ENCODE measurements around the gene LTBP3.

Gene LTBP3

DNA sequence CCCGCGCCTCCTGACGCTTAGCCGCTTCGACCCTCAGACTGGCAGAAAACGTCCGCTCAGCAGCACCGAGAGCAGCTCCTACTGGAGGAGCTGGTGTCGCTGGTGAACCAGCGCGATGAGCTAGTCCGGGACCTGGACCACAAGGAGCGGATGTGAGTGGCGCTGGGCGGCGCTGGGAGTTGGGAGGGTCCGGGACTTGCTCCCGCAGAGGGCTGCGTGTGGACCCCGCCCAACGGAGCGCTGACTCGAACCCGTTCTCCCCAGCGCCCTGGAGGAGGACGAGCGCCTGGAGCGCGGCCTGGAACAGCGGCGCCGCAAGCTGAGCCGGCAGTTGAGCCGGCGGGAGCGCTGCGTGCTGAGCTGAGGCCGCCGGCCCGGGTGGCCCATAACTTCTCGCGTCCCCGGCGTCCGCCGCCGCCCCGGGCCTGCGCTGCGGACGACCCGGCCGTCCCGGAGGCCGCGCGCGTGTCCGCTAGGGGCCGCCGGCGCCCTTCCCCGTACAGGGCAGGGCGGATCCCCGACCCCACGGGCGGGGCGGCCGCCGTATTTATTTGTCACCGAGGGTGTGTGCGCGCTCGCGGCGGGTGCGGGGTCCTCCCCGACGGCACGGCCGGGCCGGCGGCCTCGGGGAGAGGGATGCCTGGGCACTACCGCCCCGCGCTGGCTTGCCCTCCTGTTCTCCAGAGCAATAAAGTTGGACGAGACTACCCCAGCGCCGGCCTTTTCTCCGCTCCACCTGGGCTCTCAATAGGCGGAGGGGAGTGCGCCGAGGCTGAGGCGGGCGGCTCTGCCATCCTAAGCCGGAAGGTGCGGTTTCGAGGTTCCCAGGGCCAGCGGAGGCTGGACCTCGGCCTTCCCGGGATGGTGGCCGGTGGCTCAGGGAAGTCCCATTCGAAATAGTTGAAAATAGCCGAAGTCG lies 34.0 kb upstream of the LTBP3 start (continued):
- TF ChIP-seq, protein P1, sequence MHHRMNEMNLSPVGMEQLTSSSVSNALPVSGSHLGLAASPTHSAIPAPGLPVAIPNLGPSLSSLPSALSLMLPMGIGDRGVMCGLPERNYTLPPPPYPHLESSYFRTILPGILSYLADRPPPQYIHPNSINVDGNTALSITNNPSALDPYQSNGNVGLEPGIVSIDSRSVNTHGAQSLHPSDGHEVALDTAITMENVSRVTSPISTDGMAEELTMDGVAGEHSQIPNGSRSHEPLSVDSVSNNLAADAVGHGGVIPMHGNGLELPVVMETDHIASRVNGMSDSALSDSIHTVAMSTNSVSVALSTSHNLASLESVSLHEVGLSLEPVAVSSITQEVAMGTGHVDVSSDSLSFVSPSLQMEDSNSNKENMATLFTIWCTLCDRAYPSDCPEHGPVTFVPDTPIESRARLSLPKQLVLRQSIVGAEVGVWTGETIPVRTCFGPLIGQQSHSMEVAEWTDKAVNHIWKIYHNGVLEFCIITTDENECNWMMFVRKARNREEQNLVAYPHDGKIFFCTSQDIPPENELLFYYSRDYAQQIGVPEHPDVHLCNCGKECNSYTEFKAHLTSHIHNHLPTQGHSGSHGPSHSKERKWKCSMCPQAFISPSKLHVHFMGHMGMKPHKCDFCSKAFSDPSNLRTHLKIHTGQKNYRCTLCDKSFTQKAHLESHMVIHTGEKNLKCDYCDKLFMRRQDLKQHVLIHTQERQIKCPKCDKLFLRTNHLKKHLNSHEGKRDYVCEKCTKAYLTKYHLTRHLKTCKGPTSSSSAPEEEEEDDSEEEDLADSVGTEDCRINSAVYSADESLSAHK (tag by site-specific recombination; IDR thresholded peaks at IDR 0.05), result peak; percentile 60
- TF ChIP-seq ZNF239 (tag by site-specific recombination; IDR thresholded peaks at IDR 0.05) (no peak), ZNF610 (tag by site-specific recombination; IDR thresholded peaks at IDR 0.05; ENCODE audit: borderline replicate concordance) (no peak)
- TF ChIP-seq, protein P2, sequence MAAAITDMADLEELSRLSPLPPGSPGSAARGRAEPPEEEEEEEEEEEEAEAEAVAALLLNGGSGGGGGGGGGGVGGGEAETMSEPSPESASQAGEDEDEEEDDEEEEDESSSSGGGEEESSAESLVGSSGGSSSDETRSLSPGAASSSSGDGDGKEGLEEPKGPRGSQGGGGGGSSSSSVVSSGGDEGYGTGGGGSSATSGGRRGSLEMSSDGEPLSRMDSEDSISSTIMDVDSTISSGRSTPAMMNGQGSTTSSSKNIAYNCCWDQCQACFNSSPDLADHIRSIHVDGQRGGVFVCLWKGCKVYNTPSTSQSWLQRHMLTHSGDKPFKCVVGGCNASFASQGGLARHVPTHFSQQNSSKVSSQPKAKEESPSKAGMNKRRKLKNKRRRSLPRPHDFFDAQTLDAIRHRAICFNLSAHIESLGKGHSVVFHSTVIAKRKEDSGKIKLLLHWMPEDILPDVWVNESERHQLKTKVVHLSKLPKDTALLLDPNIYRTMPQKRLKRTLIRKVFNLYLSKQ (tag by site-specific recombination; IDR thresholded peaks at IDR 0.05; ENCODE audit: borderline replicate concordance), result no peak
- TF ChIP-seq, protein P3, sequence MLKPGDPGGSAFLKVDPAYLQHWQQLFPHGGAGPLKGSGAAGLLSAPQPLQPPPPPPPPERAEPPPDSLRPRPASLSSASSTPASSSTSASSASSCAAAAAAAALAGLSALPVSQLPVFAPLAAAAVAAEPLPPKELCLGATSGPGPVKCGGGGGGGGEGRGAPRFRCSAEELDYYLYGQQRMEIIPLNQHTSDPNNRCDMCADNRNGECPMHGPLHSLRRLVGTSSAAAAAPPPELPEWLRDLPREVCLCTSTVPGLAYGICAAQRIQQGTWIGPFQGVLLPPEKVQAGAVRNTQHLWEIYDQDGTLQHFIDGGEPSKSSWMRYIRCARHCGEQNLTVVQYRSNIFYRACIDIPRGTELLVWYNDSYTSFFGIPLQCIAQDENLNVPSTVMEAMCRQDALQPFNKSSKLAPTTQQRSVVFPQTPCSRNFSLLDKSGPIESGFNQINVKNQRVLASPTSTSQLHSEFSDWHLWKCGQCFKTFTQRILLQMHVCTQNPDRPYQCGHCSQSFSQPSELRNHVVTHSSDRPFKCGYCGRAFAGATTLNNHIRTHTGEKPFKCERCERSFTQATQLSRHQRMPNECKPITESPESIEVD (tag by site-specific recombination; IDR thresholded peaks at IDR 0.05), result no peak

DNA sequence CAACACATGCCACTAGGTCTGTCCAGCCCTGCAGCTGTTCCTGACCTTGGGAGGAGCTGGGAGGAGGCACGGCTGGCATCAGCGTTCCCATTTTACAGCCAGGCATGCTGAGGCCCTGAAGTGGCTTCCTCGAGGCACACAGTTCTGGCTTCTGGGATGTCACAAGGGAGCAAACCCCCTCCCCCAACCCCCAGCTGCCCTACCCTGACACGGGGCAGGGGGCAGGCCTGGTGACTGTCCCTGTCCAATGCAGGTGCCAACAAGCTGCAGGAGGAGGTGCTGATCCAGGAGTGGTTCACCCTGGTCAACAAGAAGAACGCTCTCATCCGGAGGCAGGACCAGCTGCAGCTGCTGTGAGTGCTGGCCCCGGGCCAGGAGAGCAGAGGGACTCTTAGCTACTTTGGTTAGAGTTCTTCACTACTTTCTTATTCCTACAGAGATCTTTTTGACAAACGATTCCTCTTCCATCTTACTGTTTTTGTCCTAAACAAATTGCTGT lies 32.1 kb upstream of the LTBP3 start:
- Histone ChIP-seq H3K36me3 (ENCODE audit: control insufficient read depth in 2 of 2, insufficient read depth in 1 of 2, low read length in 2 of 2) (no peaks in the 10 kb centered on the region), H3K27ac (ENCODE audit: extremely low read depth, low read depth, low read length) (no peak overlapping the region), H3K4me1 (ENCODE audit: control insufficient read depth, insufficient read depth, low read length) (no peaks in the 10 kb centered on the region), H3K9me3 (ENCODE audit: control insufficient read depth, insufficient read depth, low read depth, low read length) (no peaks in the 10 kb centered on the region), H3K4me3 (ENCODE audit: low read depth, low read length) (no peak overlapping the region)
- no peak for TF ChIP-seq ZBTB48 (tag by site-specific recombination; IDR thresholded peaks at IDR 0.05)
- TF ChIP-seq KLF8 (tag by site-specific recombination; IDR thresholded peaks at IDR 0.05), result peak; percentile 23; the same call in 1 of the 2 replicates
- no peak for TF ChIP-seq ZNF155 (tag by site-specific recombination; IDR thresholded peaks at IDR 0.05)
- TF ChIP-seq ZNF248 (tag by site-specific recombination; IDR thresholded peaks at IDR 0.05), result no peak
- no peak for TF ChIP-seq ZNF202 (tag by site-specific recombination; IDR thresholded peaks at IDR 0.05; ENCODE audit: borderline replicate concordance)
- no peak for TF ChIP-seq YY2 (tag by site-specific recombination; IDR thresholded peaks at IDR 0.05)
- no peak for TF ChIP-seq ZSCAN23 (tag by site-specific recombination; IDR thresholded peaks at IDR 0.05)
- TF ChIP-seq ZNF664 (tag by site-specific recombination; IDR thresholded peaks at IDR 0.05), result no peak
- POLR2A ChIA-PET, result no interaction called here
- CTCF ChIA-PET, result interaction anchor here (0.9 to 4.4 kb wide), 6 partner anchors 13 to 49 kb away, joined by 4 to 28 read pairs (median 5); partner anchors contain the start of genes EHBP1L1 and PCNX3

DNA sequence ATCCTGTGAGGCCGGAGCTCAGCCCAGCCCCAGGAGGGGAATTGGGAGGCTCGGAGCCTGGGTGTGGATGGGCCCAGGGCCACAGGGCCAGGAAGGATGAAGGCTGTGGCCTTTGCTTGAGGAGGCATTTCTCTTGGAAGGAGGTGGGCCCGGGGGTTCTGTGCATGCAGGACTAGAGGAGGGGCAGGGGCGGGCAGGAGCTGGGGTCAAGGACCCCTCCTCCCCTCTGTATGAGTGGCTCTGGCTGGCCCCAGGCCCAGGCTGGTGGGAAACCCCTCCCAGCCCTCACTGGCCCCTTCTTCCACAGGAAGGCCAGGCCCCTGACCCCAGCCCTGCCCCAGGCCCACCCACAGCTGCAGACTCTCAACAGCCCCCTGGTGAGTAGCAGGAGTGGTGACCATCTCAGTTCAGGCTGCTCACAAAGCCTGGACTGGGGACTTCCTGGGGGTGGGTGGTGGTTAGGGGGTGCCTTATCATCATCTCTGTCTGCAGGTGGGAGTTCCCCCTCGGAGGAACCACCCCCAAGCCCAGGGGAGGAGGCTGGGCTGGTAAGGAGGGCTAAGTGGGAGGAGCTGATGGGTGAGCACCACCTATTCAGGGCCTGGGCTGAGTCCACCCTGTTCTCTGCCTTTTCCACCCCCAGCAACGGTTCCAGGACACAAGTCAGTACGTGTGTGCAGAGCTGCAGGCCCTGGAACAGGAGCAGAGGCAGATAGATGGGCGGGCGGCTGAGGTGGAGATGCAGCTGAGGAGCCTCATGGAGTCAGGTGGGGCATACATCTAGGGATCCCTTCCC lies 31.5 kb upstream of the LTBP3 start:
- Histone ChIP-seq H3K9me3 (ENCODE audit: control insufficient read depth, insufficient read depth, low read depth, low read length) (no peaks in the 10 kb centered on the region), H3K36me3 (ENCODE audit: control insufficient read depth in 2 of 2, insufficient read depth in 1 of 2, low read length in 2 of 2) (no peaks in the 10 kb centered on the region), H3K4me1 (ENCODE audit: control insufficient read depth, insufficient read depth, low read length) (no peaks in the 10 kb centered on the region), H3K27ac (ENCODE audit: extremely low read depth, low read depth, low read length) (no peak overlapping the region), H3K4me3 (ENCODE audit: low read depth, low read length) (no peak overlapping the region)
- POLR2A ChIA-PET, result no interaction called here
- CTCF ChIA-PET, result interaction anchor here (0.9 to 4.4 kb wide), 9 partner anchors 13 to 53 kb away, joined by 4 to 28 read pairs (median 5); partner anchors contain the start of genes EHBP1L1, FAM89B and PCNX3
- 0 out of 2 replicates have a peak, but pooled peaks have one; percentile 18 for TF ChIP-seq GLIS2 (tag by site-specific recombination; IDR thresholded peaks at IDR 0.05)
- TF ChIP-seq SCRT2 (tag by site-specific recombination; IDR thresholded peaks at IDR 0.05), result no peak
- TF ChIP-seq KLF1 (tag by site-specific recombination; IDR thresholded peaks at IDR 0.05), result peak; percentile 66; the same call in 1 of the 2 replicates
- no peak for TF ChIP-seq SETDB1 (IDR thresholded peaks at IDR 0.05; ENCODE audit: insufficient read length, low read length)
- TF ChIP-seq BCL11B (tag by site-specific recombination; IDR thresholded peaks at IDR 0.05; ENCODE audit: low read depth), result no peak
- no peak for TF ChIP-seq BCL11A (tag by site-specific recombination; IDR thresholded peaks at IDR 0.05; ENCODE audit: low read depth)
- 0 out of 2 replicates have a peak, but pooled peaks have one; percentile 25 for TF ChIP-seq SP3 (tag by site-specific recombination; IDR thresholded peaks at IDR 0.05)
- TF ChIP-seq ZFHX2 (tag by site-specific recombination; conservative IDR thresholded peaks at IDR 0.05), result peak; percentile 64
- peak; percentile 26; the same call in 1 of the 2 replicates for TF ChIP-seq SP2 (tag by site-specific recombination; IDR thresholded peaks at IDR 0.05)
- no peak for TF ChIP-seq ZNF600 (tag by site-specific recombination; IDR thresholded peaks at IDR 0.05)
- TF ChIP-seq, protein P4, sequence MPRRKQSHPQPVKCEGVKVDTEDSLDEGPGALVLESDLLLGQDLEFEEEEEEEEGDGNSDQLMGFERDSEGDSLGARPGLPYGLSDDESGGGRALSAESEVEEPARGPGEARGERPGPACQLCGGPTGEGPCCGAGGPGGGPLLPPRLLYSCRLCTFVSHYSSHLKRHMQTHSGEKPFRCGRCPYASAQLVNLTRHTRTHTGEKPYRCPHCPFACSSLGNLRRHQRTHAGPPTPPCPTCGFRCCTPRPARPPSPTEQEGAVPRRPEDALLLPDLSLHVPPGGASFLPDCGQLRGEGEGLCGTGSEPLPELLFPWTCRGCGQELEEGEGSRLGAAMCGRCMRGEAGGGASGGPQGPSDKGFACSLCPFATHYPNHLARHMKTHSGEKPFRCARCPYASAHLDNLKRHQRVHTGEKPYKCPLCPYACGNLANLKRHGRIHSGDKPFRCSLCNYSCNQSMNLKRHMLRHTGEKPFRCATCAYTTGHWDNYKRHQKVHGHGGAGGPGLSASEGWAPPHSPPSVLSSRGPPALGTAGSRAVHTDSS (tag by site-specific recombination; IDR thresholded peaks at IDR 0.05), result no peak

Measured in HEK293 (cell line).